Measurements from ENCODE around the gene RMI1.

The RMI1 gene

GRCh38 chr9:83988411-83988810, 7.8 kb downstream of the RMI1 start:
- no peak for DNase-seq
- in situ Hi-C loops (cut with HindIII; ENCODE audit: low pct_ligation_motif_present, low sequenced_read_pairs): loop anchor here (25.0 kb wide), 1 partner anchor 174 kb away; no protein-coding TSS in a partner anchor
- H3K27ac ChIP-seq: no peak overlapping the region
- TF ChIP-seq CTCF (IDR thresholded peaks at IDR 0.05; ENCODE audit: low read depth, low read length, missing control alignments): no peak
- H3K4me3 ChIP-seq (ENCODE audit: low read depth, low read length): no peak overlapping the region
- no peaks in the 10 kb centered on the region for H3K36me3 ChIP-seq (replicated peaks)
- no peaks in the 10 kb centered on the region for H3K27me3 ChIP-seq (replicated peaks)

- DNase-seq: no peak
- no peaks in the 10 kb centered on the region for H3K27me3 ChIP-seq (replicated peaks)
- in situ Hi-C loops (cut with HindIII; ENCODE audit: low pct_ligation_motif_present, low sequenced_read_pairs): loop anchor here (25.0 kb wide), 1 partner anchor 171 kb away; no protein-coding TSS in a partner anchor
- H3K27ac ChIP-seq: no peak overlapping the region
- no peaks in the 10 kb centered on the region for H3K36me3 ChIP-seq (replicated peaks)
- H3K4me3 ChIP-seq (ENCODE audit: low read depth, low read length): no peak overlapping the region
- TF ChIP-seq CTCF (IDR thresholded peaks at IDR 0.05; ENCODE audit: low read depth, low read length, missing control alignments): no peak
Observed at GRCh38 chr9:83991355-83991754, 10.8 kb downstream of the RMI1 start.

- Histone ChIP-seq H3K4me3 (ENCODE audit: low read depth, low read length) (no peak overlapping the region), H3K27me3 (replicated peaks) (no peaks in the 10 kb centered on the region), H3K36me3 (replicated peaks) (no peaks in the 10 kb centered on the region), H3K27ac (no peak overlapping the region)
- in situ Hi-C loops (cut with HindIII; ENCODE audit: low pct_ligation_motif_present, low sequenced_read_pairs): loop anchor here (25.0 kb wide), 1 partner anchor 170 kb away; no protein-coding TSS in a partner anchor
- no peak for DNase-seq
- TF ChIP-seq CTCF (IDR thresholded peaks at IDR 0.05; ENCODE audit: low read depth, low read length, missing control alignments): peak; percentile 25
Observed at GRCh38 chr9:83992407-83992806, 11.8 kb downstream of the RMI1 start.

GRCh38 chr9:83992901-83993300, 12.3 kb downstream of the RMI1 start:
- DNase-seq: no peak
- H3K27me3 ChIP-seq (replicated peaks): no peaks in the 10 kb centered on the region
- no peak overlapping the region for H3K4me3 ChIP-seq (ENCODE audit: low read depth, low read length)
- TF ChIP-seq CTCF (IDR thresholded peaks at IDR 0.05; ENCODE audit: low read depth, low read length, missing control alignments): no peak
- in situ Hi-C loops (cut with HindIII; ENCODE audit: low pct_ligation_motif_present, low sequenced_read_pairs): loop anchor here (25.0 kb wide), 1 partner anchor 169 kb away; no protein-coding TSS in a partner anchor
- no peak overlapping the region for H3K27ac ChIP-seq
- H3K36me3 ChIP-seq (replicated peaks): no peaks in the 10 kb centered on the region

- no peaks in the 10 kb centered on the region for H3K27me3 ChIP-seq (replicated peaks)
- H3K4me3 ChIP-seq (ENCODE audit: low read depth, low read length): no peak overlapping the region
- no peak for DNase-seq
- H3K36me3 ChIP-seq (replicated peaks): no peaks in the 10 kb centered on the region
- no peak for TF ChIP-seq CTCF (IDR thresholded peaks at IDR 0.05; ENCODE audit: low read depth, low read length, missing control alignments)
- no peak overlapping the region for H3K27ac ChIP-seq
- in situ Hi-C loops (cut with HindIII; ENCODE audit: low pct_ligation_motif_present, low sequenced_read_pairs): loop anchor here (25.0 kb wide), 1 partner anchor 166 kb away; no protein-coding TSS in a partner anchor
Observed at GRCh38 chr9:83996126-83996525, 15.5 kb downstream of the RMI1 start.
